Activated T-cell treated with anti-CD3 and anti-CD28 coated beads, Interleukin-2, amount 50 U/mL, for 4 hours (primary cell): ENCODE results near the gene DNAH9. TPM values are rescaled to one million over a fixed set of nuclear protein-coding genes. Genes with fewer than 3 reads are reported as not detected.
"Not testable (repeated sequence)": the region's sequence is repeated elsewhere in the genome, so short reads cannot be mapped to it uniquely, and the experiment has no call there.

Experiments
- ATAC-seq, 2 donors: fragments of 200-7000 bp; cut with Tn5 transposase; one replicate each; pipeline ENCODE4 v1.10.0; 2021
- DNase-seq: peaks from one replicate; pipeline ENCODE4 v3.0.0-alpha.2; 2020
- H3K27me3 Mint-ChIP-seq: one replicate; pipeline ENCODE4 v1.8.0; 2021; ENCODE audit warnings: low read depth, mixed read lengths
- H3K36me3 Mint-ChIP-seq: one replicate; pipeline ENCODE4 v1.8.0; 2022; ENCODE audit warnings: mixed read lengths; ENCODE audit not compliant: insufficient read depth
- H3K4me1 Mint-ChIP-seq: one replicate; pipeline ENCODE4 v1.8.0; 2021; ENCODE audit warnings: low read depth, mixed read lengths
- H3K4me3 Mint-ChIP-seq: one replicate; pipeline ENCODE4 v1.8.0; 2021; ENCODE audit warnings: mild to moderate bottlenecking, moderate library complexity, mixed read lengths
- H3K9me3 Mint-ChIP-seq: one replicate; pipeline ENCODE4 v1.8.0; 2021; ENCODE audit warnings: mixed read lengths
- total RNA-seq, 3 donors: library from RNA; stranded (reverse); gene quantifications; one replicate each; pipeline ENCODE4 v1.2.1, GENCODE V29; 2021

Gene DNAH9
- total RNA-seq, 3 donors from 2014 or later: not detected

DNA sequence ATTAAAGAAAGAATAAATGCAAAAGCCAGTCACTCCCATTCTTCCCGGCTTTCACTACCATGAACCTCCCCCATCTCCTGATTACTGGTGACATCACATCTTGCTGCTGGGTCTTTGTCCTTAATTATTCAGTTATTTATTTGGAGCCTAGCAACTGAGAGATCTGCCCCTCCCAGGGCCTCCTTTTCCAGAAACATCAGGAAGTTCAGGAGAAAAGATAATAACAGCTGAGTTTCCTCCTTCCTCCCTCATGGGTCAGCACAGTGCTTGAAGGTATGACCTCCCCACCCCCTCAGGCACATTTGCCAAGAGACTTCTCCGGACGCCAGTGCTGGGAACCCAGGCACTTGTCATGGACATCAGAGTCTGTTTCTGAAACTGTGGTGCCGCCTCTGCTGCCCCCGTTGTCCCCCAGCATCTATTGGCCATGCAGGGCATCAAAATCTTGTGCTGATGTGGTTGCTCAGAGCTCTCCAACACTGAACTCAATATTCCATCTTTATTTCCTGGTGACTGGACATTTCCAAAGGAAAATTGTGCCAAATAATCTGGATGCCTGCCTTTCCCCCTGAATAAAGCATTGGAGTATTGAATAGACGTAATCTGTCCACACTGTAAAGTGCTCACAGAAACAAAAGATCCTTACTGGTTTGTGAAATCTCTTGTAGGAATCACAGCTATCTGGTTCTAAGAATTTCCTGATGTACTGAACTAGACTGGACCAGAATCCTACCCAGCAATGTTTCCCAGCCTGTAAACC, 327.2 kb downstream of the DNAH9 start:
- H3K4me3 Mint-ChIP-seq: no peak overlapping the region

GRCh38 chr17:11928436-11928835, 330.2 kb downstream of the DNAH9 start:
- no peak for ATAC-seq
- H3K4me1 Mint-ChIP-seq: no peaks in the 10 kb centered on the region
- DNase-seq: no peak
- no peak overlapping the region for H3K4me3 Mint-ChIP-seq
- peaks cover 5% of the 10 kb centered on the region for H3K27me3 Mint-ChIP-seq
- H3K9me3 Mint-ChIP-seq: no peaks in the 10 kb centered on the region
- no peaks in the 10 kb centered on the region for H3K36me3 Mint-ChIP-seq

More for the DNA sequence above, 327.2 kb downstream of the DNAH9 start:
- no peaks in the 10 kb centered on the region for H3K9me3 Mint-ChIP-seq
- no peaks in the 10 kb centered on the region for H3K4me1 Mint-ChIP-seq
- ATAC-seq: no peak
- peaks cover 5% of the 10 kb centered on the region for H3K27me3 Mint-ChIP-seq
- H3K36me3 Mint-ChIP-seq: no peaks in the 10 kb centered on the region
- no peak for DNase-seq

DNA sequence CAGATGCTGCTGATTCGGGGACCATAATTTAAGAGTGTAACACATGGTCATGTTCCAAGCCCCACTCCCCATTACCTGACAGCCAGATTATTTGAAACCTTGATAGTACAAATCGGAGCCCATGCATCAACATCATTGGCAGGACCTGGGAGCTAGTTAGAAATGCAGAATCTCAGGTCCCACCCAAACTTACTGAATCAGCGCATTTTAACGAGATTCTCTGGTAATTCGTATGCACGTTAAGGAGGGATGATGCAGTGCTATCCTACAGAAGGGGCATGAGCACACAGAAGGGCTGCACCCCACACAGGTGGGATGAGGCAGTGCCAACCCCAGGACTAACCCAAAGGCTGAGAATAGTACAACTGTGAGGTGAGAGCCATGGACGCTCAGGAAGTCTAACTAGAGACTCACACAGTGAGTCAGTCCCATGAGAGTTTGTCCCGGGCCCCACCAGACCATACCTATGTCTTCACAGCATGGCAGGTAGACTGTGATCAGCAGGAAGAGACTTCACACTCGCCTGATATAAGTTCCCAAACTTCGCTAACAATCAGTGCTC, 334.1 kb downstream of the DNAH9 start:
- DNase-seq (no peak), ATAC-seq (no peak)
- H3K9me3 Mint-ChIP-seq: no peaks in the 10 kb centered on the region
- H3K36me3 Mint-ChIP-seq: no peaks in the 10 kb centered on the region
- H3K4me1 Mint-ChIP-seq: no peaks in the 10 kb centered on the region
- no peak overlapping the region for H3K4me3 Mint-ChIP-seq
- peaks cover 9% of the 10 kb centered on the region for H3K27me3 Mint-ChIP-seq

- H3K36me3 Mint-ChIP-seq: no peaks in the 10 kb centered on the region
- no peak overlapping the region for H3K4me3 Mint-ChIP-seq
- DNase-seq (no peak), ATAC-seq (no peak)
- H3K9me3 Mint-ChIP-seq: no peaks in the 10 kb centered on the region
- no peaks in the 10 kb centered on the region for H3K4me1 Mint-ChIP-seq
- H3K27me3 Mint-ChIP-seq: peaks cover 9% of the 10 kb centered on the region
Observed at GRCh38 chr17:11935734-11936406, 337.6 kb downstream of the DNAH9 start.

DNA sequence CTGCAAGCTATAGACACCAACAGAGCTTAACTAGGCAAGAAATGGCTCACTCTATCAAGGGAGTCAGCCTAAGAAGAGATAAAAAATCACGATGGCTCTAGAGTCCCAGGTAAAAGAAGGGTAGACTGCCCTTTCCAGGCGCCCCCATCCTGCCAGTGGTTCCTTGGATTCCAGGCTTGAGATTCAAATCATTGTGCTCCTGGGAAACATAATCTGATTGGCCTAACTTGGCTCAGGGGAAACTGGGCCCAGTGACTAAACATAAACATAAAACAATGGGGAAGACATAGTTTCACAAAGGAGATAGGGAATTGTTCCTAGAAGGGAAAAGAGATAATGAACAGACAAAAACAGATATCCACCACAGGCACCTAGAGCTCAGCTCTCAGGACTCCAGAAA, 342.6 kb downstream of the DNAH9 start:
- DNase-seq (no peak), ATAC-seq (no peak)
- H3K4me1 Mint-ChIP-seq: no peaks in the 10 kb centered on the region
- no peak overlapping the region for H3K4me3 Mint-ChIP-seq
- peaks cover 10% of the 10 kb centered on the region for H3K27me3 Mint-ChIP-seq
- no peaks in the 10 kb centered on the region for H3K9me3 Mint-ChIP-seq
- H3K36me3 Mint-ChIP-seq: no peaks in the 10 kb centered on the region

GRCh38 chr17:11943086-11943485, 344.8 kb downstream of the DNAH9 start:
- ATAC-seq, H3K27me3 Mint-ChIP-seq, H3K36me3 Mint-ChIP-seq, H3K4me1 Mint-ChIP-seq, H3K4me3 Mint-ChIP-seq, DNase-seq, H3K9me3 Mint-ChIP-seq: not testable (repeated sequence)

GRCh38 chr17:11943759-11944347, 345.6 kb downstream of the DNAH9 start:
- peaks cover 4% of the 10 kb centered on the region for H3K27me3 Mint-ChIP-seq

GRCh38 chr17:11944587-11944986, 346.3 kb downstream of the DNAH9 start:
- Mint-ChIP-seq H3K4me1 (no peaks in the 10 kb centered on the region), H3K9me3 (no peaks in the 10 kb centered on the region), H3K36me3 (no peaks in the 10 kb centered on the region), H3K4me3 (no peak overlapping the region), H3K27me3 (peaks cover 4% of the 10 kb centered on the region)
- no peak for DNase-seq
- ATAC-seq: no peak

More at GRCh38 chr17:11943759-11944347, 345.6 kb downstream of the DNAH9 start:
- ATAC-seq: no peak
- no peak for DNase-seq
- no peaks in the 10 kb centered on the region for H3K9me3 Mint-ChIP-seq
- H3K4me1 Mint-ChIP-seq: no peaks in the 10 kb centered on the region
- no peaks in the 10 kb centered on the region for H3K36me3 Mint-ChIP-seq
- no peak overlapping the region for H3K4me3 Mint-ChIP-seq

DNA sequence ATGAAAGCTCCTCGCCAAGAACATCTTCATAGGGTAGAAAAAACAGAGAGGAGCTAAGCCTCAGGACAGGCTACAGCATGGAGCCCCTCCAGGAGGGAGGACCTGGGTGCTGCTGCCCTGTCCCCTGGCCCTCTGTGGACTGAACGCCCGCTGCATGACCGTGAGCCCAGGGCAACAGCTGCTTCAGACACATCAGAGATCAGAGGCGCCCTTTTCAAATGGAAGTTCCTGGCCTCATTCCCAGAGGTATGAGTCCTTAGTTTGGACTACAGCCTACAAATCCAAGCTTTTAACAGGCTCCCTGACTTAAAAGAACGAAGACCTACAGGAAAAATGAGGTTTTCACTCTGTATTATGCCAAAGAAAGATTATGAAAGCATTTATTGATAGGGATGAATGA, 350.5 kb downstream of the DNAH9 start:
- Mint-ChIP-seq H3K4me3 (no peak overlapping the region), H3K36me3 (peaks cover 3% of the 10 kb centered on the region), H3K9me3 (peaks cover 4% of the 10 kb centered on the region), H3K4me1 (no peaks in the 10 kb centered on the region), H3K27me3 (peaks cover 1% of the 10 kb centered on the region)
- ATAC-seq (no peak), DNase-seq (no peak)

GRCh38 chr17:11949571-11949970, 351.3 kb downstream of the DNAH9 start:
- H3K27me3 Mint-ChIP-seq, H3K4me3 Mint-ChIP-seq, ATAC-seq, DNase-seq, H3K9me3 Mint-ChIP-seq, H3K36me3 Mint-ChIP-seq, H3K4me1 Mint-ChIP-seq: not testable (repeated sequence)

DNA sequence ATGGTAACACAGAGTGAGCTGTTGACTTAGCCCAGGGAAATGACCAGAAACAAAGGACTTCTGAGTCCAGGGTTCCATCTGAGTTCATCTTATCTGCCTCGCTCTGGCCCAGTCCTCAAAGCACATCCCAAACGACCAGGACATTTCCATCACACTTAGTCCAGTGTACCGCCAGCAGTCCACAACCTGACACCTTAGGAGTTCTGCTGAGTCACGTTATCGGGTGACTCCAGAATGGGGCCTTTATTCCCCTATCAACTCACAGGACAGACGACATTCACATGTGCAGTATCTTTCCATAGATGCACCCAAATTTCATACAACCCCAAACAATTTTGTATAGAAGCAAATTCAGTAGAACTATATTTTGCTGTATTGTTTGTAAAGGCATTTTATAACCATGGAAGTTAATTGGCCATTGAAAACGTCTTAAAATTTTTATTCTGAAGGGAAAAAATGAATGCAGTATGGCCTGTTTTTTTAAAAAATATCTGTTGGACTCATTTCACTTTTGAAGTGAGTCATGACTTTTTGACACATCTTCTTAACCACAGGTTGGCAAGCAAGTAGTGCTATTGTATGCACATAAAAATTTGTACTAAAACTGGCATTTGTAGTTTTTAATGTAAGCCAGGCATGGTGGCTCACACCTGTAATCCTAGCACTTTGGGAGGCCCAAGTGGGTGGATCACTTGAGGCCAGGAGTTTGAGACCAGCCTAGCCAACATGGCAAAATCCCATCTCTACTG, 352.7 kb downstream of the DNAH9 start:
- Mint-ChIP-seq H3K27me3 (no peaks in the 10 kb centered on the region), H3K9me3 (peaks cover 10% of the 10 kb centered on the region), H3K4me1 (no peaks in the 10 kb centered on the region), H3K36me3 (peaks cover 9% of the 10 kb centered on the region), H3K4me3 (no peak overlapping the region)
- ATAC-seq (no peak), DNase-seq (no peak)

DNA sequence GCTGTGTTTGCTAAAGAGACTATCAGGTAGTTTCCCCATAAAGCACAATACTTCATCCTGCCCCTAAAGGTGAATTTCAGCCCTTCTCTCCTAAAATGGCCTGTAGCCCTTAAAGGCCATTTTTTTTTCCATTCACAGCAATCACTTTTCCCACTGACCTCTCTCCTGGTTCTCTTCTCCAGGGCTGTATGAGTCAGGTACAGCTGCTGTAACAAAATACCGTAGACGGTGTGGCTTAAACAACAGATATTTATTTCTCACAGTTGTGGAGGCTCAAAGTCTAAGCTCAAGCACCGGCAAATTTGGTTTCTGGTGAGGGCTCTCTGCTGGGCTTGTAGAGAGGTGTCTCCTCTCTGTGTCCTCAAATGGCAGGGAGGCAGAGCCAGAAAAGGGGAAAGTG, 354.3 kb downstream of the DNAH9 start:
- Mint-ChIP-seq H3K36me3 (peaks cover 18% of the 10 kb centered on the region), H3K4me3 (no peak overlapping the region), H3K9me3 (peaks cover 15% of the 10 kb centered on the region), H3K4me1 (no peaks in the 10 kb centered on the region), H3K27me3 (no peaks in the 10 kb centered on the region)
- no peak for DNase-seq
- no peak for ATAC-seq

DNA sequence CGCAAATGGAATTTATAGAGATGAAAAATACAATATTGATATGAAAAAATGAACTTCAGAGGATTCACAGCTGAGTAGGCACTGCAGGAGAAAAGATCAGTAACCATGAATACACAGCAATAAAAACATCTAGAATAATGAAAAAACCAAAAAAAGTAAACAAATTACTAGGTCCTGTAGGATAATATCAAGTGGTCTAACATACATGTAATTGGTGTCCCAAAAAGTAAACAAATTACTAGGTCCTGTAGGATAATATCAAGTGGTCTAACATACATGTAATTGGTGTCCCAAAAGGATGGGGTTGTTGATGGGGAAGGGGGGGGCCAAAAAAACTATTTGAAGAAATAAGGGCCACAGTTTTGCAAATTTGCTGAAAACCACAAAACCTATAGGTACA, 355.7 kb downstream of the DNAH9 start:
- no peaks in the 10 kb centered on the region for H3K27me3 Mint-ChIP-seq

DNA sequence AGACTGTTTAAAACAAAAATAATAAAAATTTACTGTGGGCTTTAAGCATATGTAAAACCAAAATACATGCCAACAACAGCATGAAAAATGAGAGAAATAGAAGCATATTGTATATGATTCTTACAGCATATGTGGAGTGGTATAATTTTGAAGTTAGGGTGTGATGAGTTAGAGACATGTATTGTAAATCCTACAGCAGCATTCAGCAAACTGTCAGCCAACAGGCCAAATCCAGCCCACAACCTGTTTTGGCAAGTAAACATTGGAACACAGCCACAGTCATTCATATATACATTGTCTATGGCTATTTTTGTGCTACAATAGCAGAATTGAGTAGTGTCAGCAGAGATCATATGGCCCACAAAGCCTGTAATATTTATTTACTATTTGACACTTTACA, 356.7 kb downstream of the DNAH9 start:
- no peak for ATAC-seq
- DNase-seq: no peak
- Mint-ChIP-seq H3K36me3 (peaks cover 27% of the 10 kb centered on the region), H3K27me3 (no peaks in the 10 kb centered on the region), H3K4me1 (no peaks in the 10 kb centered on the region), H3K9me3 (peaks cover 21% of the 10 kb centered on the region), H3K4me3 (no peak overlapping the region)

More for the DNA sequence above, 355.7 kb downstream of the DNAH9 start:
- H3K4me1 Mint-ChIP-seq: no peaks in the 10 kb centered on the region
- peaks cover 27% of the 10 kb centered on the region for H3K36me3 Mint-ChIP-seq
- no peak for ATAC-seq
- H3K4me3 Mint-ChIP-seq: no peak overlapping the region
- H3K9me3 Mint-ChIP-seq: peaks cover 21% of the 10 kb centered on the region
- no peak for DNase-seq
